Measurements from ENCODE around the gene SIL1.

DNA sequence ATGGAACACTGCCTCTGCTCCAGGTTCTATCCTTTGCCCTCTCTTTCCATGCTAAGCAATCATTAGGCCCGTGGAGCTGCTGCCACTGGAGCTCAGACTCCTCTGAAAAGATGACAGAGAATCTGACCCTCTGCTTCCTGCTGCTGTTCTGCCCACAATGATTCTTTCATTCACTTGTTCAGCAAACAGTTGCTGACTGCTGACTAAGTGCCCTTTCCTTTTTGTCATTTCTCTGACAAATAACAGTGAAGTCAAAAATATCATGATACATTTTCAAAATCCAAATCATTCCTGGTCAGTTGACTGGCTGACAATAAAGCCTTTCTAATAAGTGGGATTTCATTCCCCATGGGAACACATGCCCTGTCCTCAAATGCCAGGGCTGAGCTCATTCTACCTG is 110.1 kb downstream of the SIL1 start:
- TF ChIP-seq EP300 (IDR thresholded peaks at IDR 0.05), result no peak
- TF ChIP-seq, protein P1, sequence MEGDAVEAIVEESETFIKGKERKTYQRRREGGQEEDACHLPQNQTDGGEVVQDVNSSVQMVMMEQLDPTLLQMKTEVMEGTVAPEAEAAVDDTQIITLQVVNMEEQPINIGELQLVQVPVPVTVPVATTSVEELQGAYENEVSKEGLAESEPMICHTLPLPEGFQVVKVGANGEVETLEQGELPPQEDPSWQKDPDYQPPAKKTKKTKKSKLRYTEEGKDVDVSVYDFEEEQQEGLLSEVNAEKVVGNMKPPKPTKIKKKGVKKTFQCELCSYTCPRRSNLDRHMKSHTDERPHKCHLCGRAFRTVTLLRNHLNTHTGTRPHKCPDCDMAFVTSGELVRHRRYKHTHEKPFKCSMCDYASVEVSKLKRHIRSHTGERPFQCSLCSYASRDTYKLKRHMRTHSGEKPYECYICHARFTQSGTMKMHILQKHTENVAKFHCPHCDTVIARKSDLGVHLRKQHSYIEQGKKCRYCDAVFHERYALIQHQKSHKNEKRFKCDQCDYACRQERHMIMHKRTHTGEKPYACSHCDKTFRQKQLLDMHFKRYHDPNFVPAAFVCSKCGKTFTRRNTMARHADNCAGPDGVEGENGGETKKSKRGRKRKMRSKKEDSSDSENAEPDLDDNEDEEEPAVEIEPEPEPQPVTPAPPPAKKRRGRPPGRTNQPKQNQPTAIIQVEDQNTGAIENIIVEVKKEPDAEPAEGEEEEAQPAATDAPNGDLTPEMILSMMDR (IDR thresholded peaks at IDR 0.05), result no peak

All from esophagus muscularis mucosa (tissue), 3 donors.